Measurements from ENCODE around the gene IRS2. TPM values are rescaled to one million over a fixed set of nuclear protein-coding genes. Genes with fewer than 3 reads are reported as not detected.

IRS2 gene
- total RNA-seq, 5 donors from 2014 or later (not counting 1 experiment from before 2014, with no cell fraction given): 22.1 to 95.7 (median 25.7) TPM

DNA sequence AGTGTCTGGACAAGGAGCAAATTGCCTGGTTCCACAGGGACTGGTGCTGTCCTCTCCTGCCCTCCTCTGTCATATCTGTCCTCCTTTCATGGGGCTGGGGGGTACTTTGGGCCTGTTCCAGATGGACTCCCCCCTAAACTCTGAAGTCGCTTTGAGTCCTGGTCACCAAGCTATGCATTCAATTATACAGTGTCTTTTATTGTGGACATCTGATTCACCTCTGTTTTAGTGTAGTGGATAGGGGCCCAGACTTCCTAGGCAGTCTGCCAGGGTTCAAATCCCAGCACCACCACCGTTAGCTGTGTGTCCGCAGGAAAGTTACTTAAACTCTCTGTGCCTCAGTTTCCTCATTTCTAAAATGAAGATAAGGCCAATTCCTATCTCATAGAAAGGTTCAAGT is 21.0 kb upstream of the IRS2 start:
- ATAC-seq (replicated peaks in 1 of 4): no peak
- no peak overlapping the region for H3K4me3 ChIP-seq (ENCODE audit: control insufficient read depth in 1 of 2, extremely low read depth in 1 of 2, low read length in 1 of 2)
- Mint-ChIP-seq H3K27me3 (peaks cover 34 to 40% of the 10 kb centered on the region in 2 donors), H3K4me1 (no peaks in the 10 kb centered on the region), H3K27ac (no peak overlapping the region), H3K36me3 (no peaks in the 10 kb centered on the region), H3K4me3 (no peak overlapping the region), H3K9me3 (no peaks in the 10 kb centered on the region)
- H3K27me3 ChIP-seq (replicated peaks in 1 of 2; ENCODE audit: control insufficient read depth in 2 of 2, extremely low read depth in 1 of 2, insufficient read depth in 2 of 2, low read length in 1 of 2): peaks cover 0 to 41% of the 10 kb centered on the region in 2 experiments
- no peaks in the 10 kb centered on the region for H3K36me3 ChIP-seq (ENCODE audit: control insufficient read depth in 2 of 2, extremely low read depth in 1 of 2, insufficient read depth in 1 of 2, low read length in 1 of 2)
- CTCF ChIA-PET: no interaction called here
- DNase-seq: no peak
- WGBS (ENCODE audit: insufficient coverage): no CpG with 5 or more reads among the region's 3 CpGs
- no peaks in the 10 kb centered on the region for H3K9me3 ChIP-seq
- POLR2A ChIA-PET: no interaction called here
- no peaks in the 10 kb centered on the region for H3K4me1 ChIP-seq (ENCODE audit: control insufficient read depth in 1 of 2, extremely low read depth in 1 of 2, insufficient read depth in 2 of 2, low read length in 2 of 2)
- H3K27ac ChIP-seq (ENCODE audit: low read length): no peak overlapping the region

DNA sequence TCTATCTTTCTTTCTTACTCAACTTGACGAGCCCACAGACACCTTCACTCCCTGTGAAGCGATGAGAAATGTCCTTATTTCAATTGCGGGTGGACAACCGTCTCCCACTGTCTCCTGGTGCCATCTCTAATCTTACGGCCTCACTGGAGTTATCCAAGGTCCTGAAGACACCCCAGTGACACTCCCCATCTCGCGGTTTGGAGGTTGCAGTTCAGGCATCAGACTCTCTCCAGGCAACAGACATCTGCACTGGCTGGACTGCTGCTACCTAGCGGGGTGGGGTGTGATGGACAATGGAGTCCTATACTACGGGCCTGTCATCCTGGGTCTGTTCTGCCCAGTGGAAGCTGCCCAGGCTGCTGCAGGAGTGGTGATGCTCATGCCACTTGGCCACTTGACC is 18.3 kb upstream of the IRS2 start:
- H3K4me1 Mint-ChIP-seq: no peaks in the 10 kb centered on the region
- ATAC-seq (replicated peaks in 1 of 4): no peak
- POLR2A ChIA-PET: no interaction called here

DNA sequence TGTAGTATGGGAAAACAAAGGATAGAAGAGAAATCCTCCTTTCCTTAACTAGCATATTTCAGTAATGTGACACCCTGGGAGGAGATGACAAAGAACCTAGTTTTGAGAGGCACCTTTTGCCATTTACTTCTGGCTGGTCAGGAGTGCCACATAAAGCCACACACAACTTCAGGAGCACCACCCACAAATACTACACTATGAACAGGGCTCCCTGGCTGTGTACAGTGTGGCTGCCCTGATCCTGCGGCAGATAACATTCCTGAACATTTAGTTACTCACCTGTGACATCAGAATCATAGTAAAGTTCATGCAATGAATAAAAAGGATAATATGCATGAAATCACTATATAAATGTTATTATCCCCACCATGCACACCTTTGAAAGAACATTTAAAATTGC is 17.4 kb upstream of the IRS2 start:
- CTCF ChIA-PET: no interaction called here
- H3K27me3 Mint-ChIP-seq: peaks cover 29 to 32% of the 10 kb centered on the region in 2 donors
- no peaks in the 10 kb centered on the region for H3K4me1 Mint-ChIP-seq
- no peaks in the 10 kb centered on the region for H3K36me3 Mint-ChIP-seq
- Histone ChIP-seq H3K4me1 (ENCODE audit: control insufficient read depth in 1 of 2, extremely low read depth in 1 of 2, insufficient read depth in 2 of 2, low read length in 2 of 2) (no peaks in the 10 kb centered on the region), H3K27ac (ENCODE audit: low read length) (no peak overlapping the region), H3K27me3 (replicated peaks in 1 of 2; ENCODE audit: control insufficient read depth in 2 of 2, extremely low read depth in 1 of 2, insufficient read depth in 2 of 2, low read length in 1 of 2) (peaks cover 0 to 25% of the 10 kb centered on the region in 2 experiments), H3K9me3 (no peaks in the 10 kb centered on the region), H3K4me3 (ENCODE audit: control insufficient read depth in 1 of 2, extremely low read depth in 1 of 2, low read length in 1 of 2) (no peak overlapping the region), H3K36me3 (ENCODE audit: control insufficient read depth in 2 of 2, extremely low read depth in 1 of 2, insufficient read depth in 1 of 2, low read length in 1 of 2) (no peaks in the 10 kb centered on the region)
- DNase-seq (no peak), ATAC-seq (replicated peaks in 1 of 4) (no peak)
- H3K27ac Mint-ChIP-seq: no peak overlapping the region
- WGBS (ENCODE audit: insufficient coverage): no CpG with 5 or more reads among the region's 1 CpG
- H3K9me3 Mint-ChIP-seq: no peaks in the 10 kb centered on the region
- POLR2A ChIA-PET: no interaction called here
- H3K4me3 Mint-ChIP-seq: no peak overlapping the region

More for the DNA sequence above, 18.3 kb upstream of the IRS2 start:
- Mint-ChIP-seq H3K27me3 (peaks cover 32 to 33% of the 10 kb centered on the region in 2 donors), H3K4me3 (no peak overlapping the region), H3K36me3 (no peaks in the 10 kb centered on the region), H3K27ac (no peak overlapping the region), H3K9me3 (no peaks in the 10 kb centered on the region)
- Histone ChIP-seq H3K27ac (ENCODE audit: low read length) (no peak overlapping the region), H3K9me3 (no peaks in the 10 kb centered on the region), H3K4me3 (ENCODE audit: control insufficient read depth in 1 of 2, extremely low read depth in 1 of 2, low read length in 1 of 2) (no peak overlapping the region), H3K36me3 (ENCODE audit: control insufficient read depth in 2 of 2, extremely low read depth in 1 of 2, insufficient read depth in 1 of 2, low read length in 1 of 2) (no peaks in the 10 kb centered on the region), H3K4me1 (ENCODE audit: control insufficient read depth in 1 of 2, extremely low read depth in 1 of 2, insufficient read depth in 2 of 2, low read length in 2 of 2) (no peaks in the 10 kb centered on the region), H3K27me3 (replicated peaks in 1 of 2; ENCODE audit: control insufficient read depth in 2 of 2, extremely low read depth in 1 of 2, insufficient read depth in 2 of 2, low read length in 1 of 2) (peaks cover 0 to 27% of the 10 kb centered on the region in 2 experiments)
- no peak for DNase-seq
- CTCF ChIA-PET: no interaction called here
- WGBS (ENCODE audit: insufficient coverage): 80% methylated on average over 7 of the region's 9 CpGs

DNA sequence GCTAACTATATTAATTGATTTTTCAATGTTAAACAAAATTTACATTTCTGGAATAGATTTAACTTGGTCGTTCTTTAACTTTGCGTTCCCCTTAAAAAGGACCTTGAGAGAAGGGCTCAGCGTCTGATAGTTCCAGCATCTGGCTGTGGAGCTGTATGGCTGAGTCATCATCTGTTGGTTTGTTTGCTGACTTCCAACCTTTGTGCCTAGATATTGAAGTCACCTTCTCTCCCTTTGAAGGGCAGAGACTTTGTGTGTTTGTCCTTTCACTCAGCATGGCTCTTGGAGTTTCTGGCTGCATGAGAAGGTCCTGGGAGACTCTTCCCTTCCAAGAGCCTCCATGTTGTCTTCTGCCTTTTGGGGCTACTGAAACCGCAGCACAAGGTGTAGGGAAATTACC is 16.6 kb upstream of the IRS2 start:
- H3K27me3 Mint-ChIP-seq: peaks cover 28 to 35% of the 10 kb centered on the region in 2 donors
- no peaks in the 10 kb centered on the region for H3K36me3 Mint-ChIP-seq
- H3K27ac Mint-ChIP-seq: no peak overlapping the region
- Histone ChIP-seq H3K27me3 (replicated peaks in 1 of 2; ENCODE audit: control insufficient read depth in 2 of 2, extremely low read depth in 1 of 2, insufficient read depth in 2 of 2, low read length in 1 of 2) (peaks cover 0 to 19% of the 10 kb centered on the region in 2 experiments), H3K4me3 (ENCODE audit: control insufficient read depth in 1 of 2, extremely low read depth in 1 of 2, low read length in 1 of 2) (no peak overlapping the region), H3K27ac (ENCODE audit: low read length) (no peak overlapping the region), H3K4me1 (ENCODE audit: control insufficient read depth in 1 of 2, extremely low read depth in 1 of 2, insufficient read depth in 2 of 2, low read length in 2 of 2) (no peaks in the 10 kb centered on the region), H3K36me3 (ENCODE audit: control insufficient read depth in 2 of 2, extremely low read depth in 1 of 2, insufficient read depth in 1 of 2, low read length in 1 of 2) (no peaks in the 10 kb centered on the region), H3K9me3 (no peaks in the 10 kb centered on the region)
- no peak overlapping the region for H3K4me3 Mint-ChIP-seq
- 83% methylated on average over 3 of the region's 4 CpGs for WGBS (ENCODE audit: insufficient coverage)
- DNase-seq (no peak), ATAC-seq (replicated peaks in 1 of 4) (no peak)
- POLR2A ChIA-PET: no interaction called here
- H3K4me1 Mint-ChIP-seq: no peaks in the 10 kb centered on the region
- no peaks in the 10 kb centered on the region for H3K9me3 Mint-ChIP-seq
- CTCF ChIA-PET: no interaction called here

DNA sequence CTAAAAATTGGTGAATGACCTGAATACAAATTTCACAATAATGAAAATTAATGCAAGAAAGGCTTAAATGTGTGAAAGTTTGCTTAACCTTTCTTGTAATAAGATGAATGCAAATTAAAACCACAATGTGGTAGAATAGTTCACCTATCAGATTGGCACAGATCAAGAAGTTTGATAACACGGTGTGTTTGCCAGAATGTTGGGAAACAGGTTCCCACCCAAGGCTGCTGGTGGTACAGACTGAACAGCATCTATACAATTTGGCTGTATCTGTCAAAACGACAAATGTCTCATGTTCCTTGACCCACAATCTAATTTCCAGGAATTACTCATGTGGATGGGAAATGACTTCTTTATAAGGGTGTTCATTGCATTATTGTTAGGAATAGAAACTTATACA is 8.6 kb upstream of the IRS2 start:
- no peak overlapping the region for H3K27ac Mint-ChIP-seq
- H3K36me3 Mint-ChIP-seq: no peaks in the 10 kb centered on the region
- H3K27me3 ChIP-seq (replicated peaks in 1 of 2; ENCODE audit: control insufficient read depth in 2 of 2, extremely low read depth in 1 of 2, insufficient read depth in 2 of 2, low read length in 1 of 2): peaks cover 4 to 12% of the 10 kb centered on the region in 2 experiments
- ATAC-seq (replicated peaks in 1 of 4) (no peak), DNase-seq (no peak)
- WGBS (ENCODE audit: insufficient coverage): 0% methylated on average over 1 of the region's 2 CpGs
- H3K4me3 ChIP-seq (ENCODE audit: control insufficient read depth in 1 of 2, extremely low read depth in 1 of 2, low read length in 1 of 2): no peak overlapping the region
- ChIA-PET POLR2A (no interaction called here), CTCF (no interaction called here)
- H3K9me3 Mint-ChIP-seq: no peaks in the 10 kb centered on the region
- H3K27ac ChIP-seq (ENCODE audit: low read length): no peak overlapping the region
- H3K36me3 ChIP-seq (ENCODE audit: control insufficient read depth in 2 of 2, extremely low read depth in 1 of 2, insufficient read depth in 1 of 2, low read length in 1 of 2): no peaks in the 10 kb centered on the region
- H3K27me3 Mint-ChIP-seq: peaks cover 26 to 33% of the 10 kb centered on the region in 2 donors
- peaks cover 2% of the 10 kb centered on the region in 2 experiments for H3K4me1 ChIP-seq (ENCODE audit: control insufficient read depth in 1 of 2, extremely low read depth in 1 of 2, insufficient read depth in 2 of 2, low read length in 2 of 2)
- no peaks in the 10 kb centered on the region for H3K9me3 ChIP-seq
- H3K4me3 Mint-ChIP-seq: no peak overlapping the region
- peaks cover 10 to 20% (median 10%) of the 10 kb centered on the region in 3 donors for H3K4me1 Mint-ChIP-seq

DNA sequence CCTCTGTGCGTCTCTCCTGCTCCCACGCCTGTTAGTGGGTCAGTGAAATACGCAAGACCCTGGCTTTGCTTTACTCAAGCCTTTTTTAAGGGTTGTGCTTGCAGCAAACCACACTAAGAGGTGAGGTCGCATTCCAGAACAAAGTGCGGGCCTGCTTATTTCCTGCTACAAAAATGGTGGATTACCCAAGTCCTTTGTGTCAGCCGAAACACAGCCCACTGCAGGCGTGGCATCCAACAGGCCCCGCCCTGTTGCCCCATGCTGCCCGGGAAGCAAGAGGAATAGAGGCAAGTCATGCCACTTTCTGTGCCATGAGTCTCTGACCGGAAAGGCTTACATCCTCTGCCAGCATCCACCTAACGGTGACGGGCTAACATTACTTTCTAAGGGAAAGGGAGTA is 7.7 kb upstream of the IRS2 start:
- POLR2A ChIA-PET: no interaction called here
- no peaks in the 10 kb centered on the region for H3K36me3 Mint-ChIP-seq
- no peak overlapping the region for H3K27ac ChIP-seq (ENCODE audit: low read length)
- DNase-seq (no peak), ATAC-seq (replicated peaks in 1 of 4) (no peak)
- H3K4me3 Mint-ChIP-seq: no peak overlapping the region
- H3K9me3 Mint-ChIP-seq: no peaks in the 10 kb centered on the region
- H3K9me3 ChIP-seq: no peaks in the 10 kb centered on the region
- no peak overlapping the region for H3K27ac Mint-ChIP-seq
- H3K4me3 ChIP-seq (ENCODE audit: control insufficient read depth in 1 of 2, extremely low read depth in 1 of 2, low read length in 1 of 2): no peak overlapping the region
- H3K27me3 Mint-ChIP-seq: peaks cover 22 to 33% of the 10 kb centered on the region in 2 donors
- peaks cover 12 to 23% (median 13%) of the 10 kb centered on the region in 3 donors for H3K4me1 Mint-ChIP-seq
- no peaks in the 10 kb centered on the region for H3K36me3 ChIP-seq (ENCODE audit: control insufficient read depth in 2 of 2, extremely low read depth in 1 of 2, insufficient read depth in 1 of 2, low read length in 1 of 2)
- peaks cover 4 to 12% of the 10 kb centered on the region in 2 experiments for H3K27me3 ChIP-seq (replicated peaks in 1 of 2; ENCODE audit: control insufficient read depth in 2 of 2, extremely low read depth in 1 of 2, insufficient read depth in 2 of 2, low read length in 1 of 2)
- CTCF ChIA-PET: interaction anchor here in 1 of 2 donors (0.6 kb wide), 1 partner anchor 776 kb away, joined by 4 read pairs; no protein-coding TSS in a partner anchor
- 91% methylated on average over 9 of the region's 12 CpGs for WGBS (ENCODE audit: insufficient coverage)
- H3K4me1 ChIP-seq (ENCODE audit: control insufficient read depth in 1 of 2, extremely low read depth in 1 of 2, insufficient read depth in 2 of 2, low read length in 2 of 2): peaks cover 2% of the 10 kb centered on the region in 2 experiments

Measured in T-cell (primary cell).